Upper lobe of left lung (tissue), 4 donors: Measurements from ENCODE around the gene C16orf82.

ENCODE experiments used
- CTCF ChIP-seq, 6 experiments: fragments of 450-650 bp in 4 of 6; fragments of 200-600 bp in 2 of 6; sonication (generic) in 2 of 6; IDR thresholded peaks; one replicate each; pipeline ENCODE4 v1.5.1; 2016 to 2019; ENCODE audit warnings: antibody characterized with exemption in 6 of 6
- EP300 ChIP-seq, 4 donors: sonication (generic); formaldehyde crosslinking; IDR thresholded peaks; one replicate each; pipeline ENCODE4 v1.5.1; 2017; ENCODE audit warnings: antibody characterized with exemption in 4 of 4, control low read depth in 2 of 4
- POLR2A ChIP-seq, 4 donors: fragments of 450-650 bp; IDR thresholded peaks; one replicate each; pipeline ENCODE4 v1.5.1; 2016 to 2017; ENCODE audit warnings: antibody characterized with exemption in 4 of 4, mild to moderate bottlenecking in 2 of 4
- POLR2AphosphoS5 ChIP-seq, 2 donors: sonication (generic); formaldehyde crosslinking; IDR thresholded peaks; one replicate each; pipeline ENCODE4 v1.5.1; 2017; ENCODE audit warnings: antibody characterized with exemption in 2 of 2

DNA sequence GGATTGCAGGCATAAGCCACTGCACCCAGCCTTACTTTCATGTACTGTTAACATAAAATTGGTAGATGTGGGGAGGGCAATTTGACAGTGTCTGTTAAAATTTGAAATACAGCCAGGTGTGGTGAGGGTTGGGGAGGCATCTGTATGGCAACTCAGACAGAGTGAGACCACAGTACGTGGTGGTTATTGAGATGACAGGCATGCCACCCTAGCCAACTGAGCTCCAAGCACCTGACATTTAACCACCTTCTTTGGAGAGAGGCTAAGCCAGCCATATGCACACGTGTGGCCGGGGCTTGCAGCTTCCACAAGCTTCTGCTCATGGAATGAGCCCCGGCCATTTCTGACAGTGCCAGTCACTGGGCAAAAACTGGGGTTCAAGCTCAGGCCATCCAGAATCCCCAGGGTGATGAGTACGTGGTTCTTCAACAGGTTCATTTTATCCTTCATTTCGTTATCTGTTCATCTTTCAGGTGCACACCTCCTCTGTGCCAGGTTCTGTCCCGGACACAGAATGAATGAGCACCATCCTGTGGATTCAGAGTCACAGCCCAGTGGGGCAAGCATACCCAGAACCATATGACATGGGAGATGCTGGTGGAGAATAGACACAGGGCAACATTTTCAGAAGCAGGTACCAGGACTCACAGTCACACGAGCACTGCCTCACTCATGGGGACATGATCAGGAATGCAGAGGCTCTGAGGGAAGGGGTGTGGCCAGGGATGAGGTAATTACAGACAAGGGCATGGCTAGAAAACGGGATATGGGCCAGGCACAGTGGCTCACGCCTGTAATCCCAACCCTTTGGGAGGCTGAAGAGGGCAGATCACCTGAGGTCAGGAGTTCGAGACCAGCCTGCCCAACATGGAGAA lies 36.2 kb downstream of the C16orf82 start:
- TF ChIP-seq POLR2AphosphoS5 (IDR thresholded peaks at IDR 0.05): no peak
- TF ChIP-seq CTCF (IDR thresholded peaks at IDR 0.05): no peak
- no peak for TF ChIP-seq POLR2A (IDR thresholded peaks at IDR 0.05)
- TF ChIP-seq EP300 (IDR thresholded peaks at IDR 0.05): no peak
